Measurements from ENCODE around the gene MCOLN2. TPM values are rescaled to one million over a fixed set of nuclear protein-coding genes. Genes with fewer than 3 reads are reported as not detected.

MCOLN2 gene
- total RNA-seq, 2 donors from 2014 or later = not detected

DNA sequence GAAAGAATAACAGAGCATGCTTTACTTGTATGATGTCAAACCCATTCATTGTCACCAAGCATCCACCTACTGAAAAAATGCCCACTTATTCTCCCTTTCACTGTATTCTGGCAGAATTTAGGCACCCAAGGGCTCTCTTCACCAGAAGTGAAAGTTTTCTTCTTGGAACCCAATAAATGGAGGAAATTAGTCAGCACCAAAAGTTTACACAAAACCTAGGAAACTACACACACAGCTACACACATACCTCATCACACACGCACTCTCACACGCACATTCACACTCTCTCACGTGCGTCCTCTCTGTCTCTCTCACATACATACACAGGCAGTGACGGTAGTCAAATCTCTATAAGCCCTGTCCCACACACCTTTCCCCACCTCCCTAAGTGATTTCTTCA is 37.6 kb downstream of the MCOLN2 start:
- no peak for ATAC-seq
- no peak for TF ChIP-seq POLR2A (IDR thresholded peaks at IDR 0.05)
- H3K36me3 ChIP-seq (replicated peaks in 1 of 2; ENCODE audit: insufficient read depth in 1 of 2, low read depth in 2 of 2) = no peaks in the 10 kb centered on the region
- intact Hi-C loops (cut with DNase I) = no loop called here
- no peak overlapping the region for H3K4me3 ChIP-seq
- H3K9me3 ChIP-seq = no peaks in the 10 kb centered on the region
- 86 to 88% methylated on average over 5 of the region's 5 CpGs for WGBS, 2 donors
- H3K27ac ChIP-seq = no peak overlapping the region
- H3K4me1 ChIP-seq = no peaks in the 10 kb centered on the region
- DNase-seq = no peak
- no peaks in the 10 kb centered on the region for H3K27me3 ChIP-seq

DNA sequence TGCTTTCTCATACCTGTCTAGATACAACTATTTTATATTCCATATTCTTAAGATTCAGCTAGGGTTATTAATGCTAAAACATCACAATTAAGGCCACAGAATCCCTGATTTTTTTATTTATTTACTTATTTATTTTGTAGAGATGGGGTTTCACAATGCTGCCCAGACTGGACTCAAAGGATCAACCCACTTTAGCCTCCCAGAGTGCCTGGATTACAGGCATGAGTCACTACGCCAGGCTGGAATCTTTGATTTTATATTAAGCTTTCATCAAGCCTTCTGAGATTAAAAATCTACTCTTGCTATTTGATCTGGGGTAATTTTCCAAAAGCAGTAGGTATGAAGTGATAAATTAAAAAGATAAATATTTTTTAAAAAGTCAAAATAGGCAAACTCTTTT is 38.9 kb downstream of the MCOLN2 start:
- TF ChIP-seq, protein P1, sequence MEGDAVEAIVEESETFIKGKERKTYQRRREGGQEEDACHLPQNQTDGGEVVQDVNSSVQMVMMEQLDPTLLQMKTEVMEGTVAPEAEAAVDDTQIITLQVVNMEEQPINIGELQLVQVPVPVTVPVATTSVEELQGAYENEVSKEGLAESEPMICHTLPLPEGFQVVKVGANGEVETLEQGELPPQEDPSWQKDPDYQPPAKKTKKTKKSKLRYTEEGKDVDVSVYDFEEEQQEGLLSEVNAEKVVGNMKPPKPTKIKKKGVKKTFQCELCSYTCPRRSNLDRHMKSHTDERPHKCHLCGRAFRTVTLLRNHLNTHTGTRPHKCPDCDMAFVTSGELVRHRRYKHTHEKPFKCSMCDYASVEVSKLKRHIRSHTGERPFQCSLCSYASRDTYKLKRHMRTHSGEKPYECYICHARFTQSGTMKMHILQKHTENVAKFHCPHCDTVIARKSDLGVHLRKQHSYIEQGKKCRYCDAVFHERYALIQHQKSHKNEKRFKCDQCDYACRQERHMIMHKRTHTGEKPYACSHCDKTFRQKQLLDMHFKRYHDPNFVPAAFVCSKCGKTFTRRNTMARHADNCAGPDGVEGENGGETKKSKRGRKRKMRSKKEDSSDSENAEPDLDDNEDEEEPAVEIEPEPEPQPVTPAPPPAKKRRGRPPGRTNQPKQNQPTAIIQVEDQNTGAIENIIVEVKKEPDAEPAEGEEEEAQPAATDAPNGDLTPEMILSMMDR (IDR thresholded peaks at IDR 0.05) = no peak
- no peak for ATAC-seq
- no peaks in the 10 kb centered on the region for H3K4me1 ChIP-seq
- H3K9me3 ChIP-seq = no peaks in the 10 kb centered on the region
- H3K36me3 ChIP-seq (replicated peaks in 1 of 2; ENCODE audit: insufficient read depth in 1 of 2, low read depth in 2 of 2) = no peaks in the 10 kb centered on the region
- WGBS, 2 donors = 80 to 84% methylated on average over 1 of the region's 1 CpG
- H3K27me3 ChIP-seq = no peaks in the 10 kb centered on the region
- no peak overlapping the region for H3K27ac ChIP-seq
- H3K4me3 ChIP-seq = no peak overlapping the region
- intact Hi-C loops (cut with DNase I) = no loop called here
- DNase-seq = no peak

DNA sequence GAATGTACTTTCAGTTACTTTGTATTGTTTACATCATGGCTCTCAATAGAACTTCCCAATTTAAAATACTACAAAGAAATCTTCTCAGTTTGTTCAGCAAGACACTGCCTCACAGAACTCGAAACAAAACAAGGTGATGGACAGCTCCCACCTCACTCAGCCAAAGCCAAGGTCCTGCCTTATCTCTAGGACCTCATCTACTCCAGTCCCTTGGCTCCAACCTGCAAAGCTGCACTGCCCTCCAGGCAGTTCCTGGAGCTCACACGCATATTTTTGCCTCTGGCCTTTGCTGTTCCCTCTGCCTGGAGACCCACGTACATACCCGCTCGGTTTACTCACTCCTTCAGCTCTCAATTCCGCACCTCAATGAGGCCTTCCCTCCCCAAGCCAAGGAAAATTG is 40.3 kb downstream of the MCOLN2 start:
- no peak overlapping the region for H3K27ac ChIP-seq
- 75 to 78% methylated on average over 6 of the region's 6 CpGs for WGBS, 2 donors
- ATAC-seq = no peak
- TF ChIP-seq, protein P1 (IDR thresholded peaks at IDR 0.05) = no peak
- no peak for TF ChIP-seq POLR2A (IDR thresholded peaks at IDR 0.05)
- H3K4me1 ChIP-seq = no peaks in the 10 kb centered on the region
- no peak for DNase-seq
- no peaks in the 10 kb centered on the region for H3K9me3 ChIP-seq
- intact Hi-C loops (cut with DNase I) = no loop called here
- no peaks in the 10 kb centered on the region for H3K27me3 ChIP-seq
- H3K36me3 ChIP-seq (replicated peaks in 1 of 2; ENCODE audit: insufficient read depth in 1 of 2, low read depth in 2 of 2) = no peaks in the 10 kb centered on the region
- H3K4me3 ChIP-seq = no peak overlapping the region

DNA sequence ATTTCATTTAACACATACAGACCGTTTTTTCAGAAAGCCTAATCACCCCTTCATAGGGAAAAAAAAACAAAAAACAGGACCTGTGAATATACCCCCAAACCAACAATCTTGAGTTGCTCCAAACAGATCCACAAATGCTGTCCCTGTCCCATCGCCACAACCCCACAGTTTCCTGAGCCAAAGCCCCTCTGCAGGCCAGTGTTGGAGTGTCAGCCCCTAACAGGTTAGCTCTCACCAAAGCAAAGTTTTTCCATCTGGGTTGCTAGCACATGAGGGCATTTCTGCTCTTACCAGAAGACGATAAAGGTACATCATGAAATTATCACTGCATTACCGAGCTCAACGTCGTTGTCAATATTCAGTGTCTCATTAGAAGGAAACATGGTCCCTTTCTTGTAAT is 40.8 kb downstream of the MCOLN2 start:
- intact Hi-C loops (cut with DNase I) = no loop called here

DNA sequence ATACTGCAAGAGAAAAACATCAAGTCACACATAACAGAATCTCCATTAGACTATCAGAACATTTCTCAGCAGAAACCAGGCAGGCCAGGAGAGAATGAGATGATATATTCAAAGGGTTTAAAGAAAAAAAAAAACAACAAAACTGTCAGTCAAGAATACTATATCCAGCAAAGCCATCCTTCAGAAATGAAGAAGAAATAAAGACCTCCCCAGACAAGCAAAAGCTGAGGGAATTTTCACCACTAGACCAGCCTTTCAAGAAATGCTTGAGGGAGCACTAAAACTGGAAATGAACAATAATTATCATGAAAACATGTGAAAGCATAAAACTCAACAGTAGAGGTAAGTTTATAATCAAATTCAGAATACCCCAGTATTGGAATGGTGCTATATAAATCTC is 47.2 kb downstream of the MCOLN2 start:
- DNase-seq (no peak), ATAC-seq (no peak)
- no peaks in the 10 kb centered on the region for H3K9me3 ChIP-seq
- no peak overlapping the region for H3K27ac ChIP-seq
- intact Hi-C loops (cut with DNase I) = no loop called here
- no peaks in the 10 kb centered on the region for H3K27me3 ChIP-seq
- TF ChIP-seq POLR2A (IDR thresholded peaks at IDR 0.05) = no peak
- TF ChIP-seq, protein P1 (IDR thresholded peaks at IDR 0.05) = no peak
- H3K4me3 ChIP-seq = no peak overlapping the region
- H3K36me3 ChIP-seq (replicated peaks in 1 of 2; ENCODE audit: insufficient read depth in 1 of 2, low read depth in 2 of 2) = no peaks in the 10 kb centered on the region
- H3K4me1 ChIP-seq = no peaks in the 10 kb centered on the region

More for the DNA sequence above, 40.8 kb downstream of the MCOLN2 start:
- Histone ChIP-seq H3K9me3 (no peaks in the 10 kb centered on the region), H3K4me3 (no peak overlapping the region), H3K27ac (no peak overlapping the region), H3K27me3 (no peaks in the 10 kb centered on the region), H3K4me1 (no peaks in the 10 kb centered on the region), H3K36me3 (replicated peaks in 1 of 2; ENCODE audit: insufficient read depth in 1 of 2, low read depth in 2 of 2) (no peaks in the 10 kb centered on the region)
- 79 to 87% methylated on average over 6 of the region's 6 CpGs for WGBS, 2 donors
- TF ChIP-seq POLR2A (IDR thresholded peaks at IDR 0.05) = no peak
- TF ChIP-seq, protein P1 (IDR thresholded peaks at IDR 0.05) = no peak
- ATAC-seq (no peak), DNase-seq (no peak)

All from body of pancreas (tissue), 4 donors.